ENCODE measurements around the gene ZNF532.

GRCh38 chr18:58863539-58864145, 1.0 kb upstream of the ZNF532 start:
- TF ChIP-seq POLR2AphosphoS5 (IDR thresholded peaks at IDR 0.05; ENCODE audit: low read depth, low read length) = no peak
- no peak for TF ChIP-seq CTCF (IDR thresholded peaks at IDR 0.05)
- TF ChIP-seq REST (IDR thresholded peaks at IDR 0.05; ENCODE audit: insufficient read depth in 1 of 2, low read depth in 2 of 2, low read length in 1 of 2) = no peak
- TF ChIP-seq TCF7L2 (IDR thresholded peaks at IDR 0.05; ENCODE audit: low read depth, low read length) = no peak
- no peak for TF ChIP-seq SIN3A (IDR thresholded peaks at IDR 0.05; ENCODE audit: borderline replicate concordance, insufficient read depth, low read depth, low read length)
